ENCODE results near the gene B4GALT6.

GRCh38 chr18:31578126-31578525 is 106.3 kb downstream of the B4GALT6 start:
- no peak for TF ChIP-seq CTCF (IDR thresholded peaks at IDR 0.05; ENCODE audit: insufficient read depth, low read depth, low read length)
- no peak for TF ChIP-seq EZH2 (IDR thresholded peaks at IDR 0.05; ENCODE audit: insufficient read depth, low read length)
